Tibial nerve (tissue), 4 donors: ENCODE data around the gene C9orf78.

Experiments used
- EP300 ChIP-seq, 2 donors: sonication (generic); formaldehyde crosslinking; IDR thresholded peaks; one replicate each; pipeline ENCODE4 v1.6.1; 2017; ENCODE audit warnings: antibody characterized with exemption in 2 of 2, mild to moderate bottlenecking in 1 of 2
- TF ChIP-seq, protein P1 (sequence below), 5 experiments: fragments of 200-600 bp in 3 of 5; fragments of 450-650 bp in 2 of 5; sonication (generic) in 3 of 5; IDR thresholded peaks; one replicate each; pipeline ENCODE4 v1.5.1; 2016 to 2019; ENCODE audit warnings: antibody characterized with exemption in 5 of 5, mild to moderate bottlenecking in 3 of 5, moderate library complexity in 2 of 5

DNA sequence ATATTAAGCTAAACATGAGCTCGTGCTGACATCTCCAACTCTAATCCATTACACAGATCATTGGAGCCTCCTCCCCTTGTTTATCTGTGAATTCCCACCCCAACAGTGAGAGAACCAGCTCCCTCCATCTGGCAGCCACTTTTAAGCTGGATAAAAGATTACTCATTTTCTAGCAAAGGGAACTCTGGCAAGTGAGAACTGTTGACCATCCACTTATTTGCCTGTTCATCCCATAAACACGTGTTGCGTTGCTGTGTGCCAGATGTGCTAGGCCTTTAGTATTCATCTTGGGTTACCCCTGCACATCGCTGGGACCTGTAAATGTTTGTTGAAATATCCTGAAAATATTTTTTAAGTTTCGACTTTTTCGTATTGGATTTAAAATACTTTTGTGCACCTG lies 8.7 kb downstream of the C9orf78 start:
- no peak for TF ChIP-seq EP300 (IDR thresholded peaks at IDR 0.05)
- TF ChIP-seq, protein P1, sequence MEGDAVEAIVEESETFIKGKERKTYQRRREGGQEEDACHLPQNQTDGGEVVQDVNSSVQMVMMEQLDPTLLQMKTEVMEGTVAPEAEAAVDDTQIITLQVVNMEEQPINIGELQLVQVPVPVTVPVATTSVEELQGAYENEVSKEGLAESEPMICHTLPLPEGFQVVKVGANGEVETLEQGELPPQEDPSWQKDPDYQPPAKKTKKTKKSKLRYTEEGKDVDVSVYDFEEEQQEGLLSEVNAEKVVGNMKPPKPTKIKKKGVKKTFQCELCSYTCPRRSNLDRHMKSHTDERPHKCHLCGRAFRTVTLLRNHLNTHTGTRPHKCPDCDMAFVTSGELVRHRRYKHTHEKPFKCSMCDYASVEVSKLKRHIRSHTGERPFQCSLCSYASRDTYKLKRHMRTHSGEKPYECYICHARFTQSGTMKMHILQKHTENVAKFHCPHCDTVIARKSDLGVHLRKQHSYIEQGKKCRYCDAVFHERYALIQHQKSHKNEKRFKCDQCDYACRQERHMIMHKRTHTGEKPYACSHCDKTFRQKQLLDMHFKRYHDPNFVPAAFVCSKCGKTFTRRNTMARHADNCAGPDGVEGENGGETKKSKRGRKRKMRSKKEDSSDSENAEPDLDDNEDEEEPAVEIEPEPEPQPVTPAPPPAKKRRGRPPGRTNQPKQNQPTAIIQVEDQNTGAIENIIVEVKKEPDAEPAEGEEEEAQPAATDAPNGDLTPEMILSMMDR (IDR thresholded peaks at IDR 0.05): no peak
